HG03442 (cell line): ENCODE data around the gene TAPBPL.
"Not testable (repeated sequence)": the region's sequence is repeated elsewhere in the genome, so short reads cannot be mapped to it uniquely, and the experiment has no call there.

Experiments used
- ATAC-seq: cut with Tn5 transposase; IDR thresholded peaks from one replicate; pipeline ENCODE4 v1.9.1; 2021; ENCODE audit warnings: mild to moderate bottlenecking, moderate library complexity; ENCODE audit not compliant: unreplicated experiment

TAPBPL gene

GRCh38 chr12:6462234-6462995 is 10.6 kb downstream of the TAPBPL start:
- ATAC-seq = no peak

GRCh38 chr12:6463216-6463615 is 11.4 kb downstream of the TAPBPL start:
- ATAC-seq = no peak

- no peak for ATAC-seq
Observed at GRCh38 chr12:6463858-6464257, 12.0 kb downstream of the TAPBPL start.

GRCh38 chr12:6464531-6464930 is 12.7 kb downstream of the TAPBPL start:
- no peak for ATAC-seq

- ATAC-seq = no peak
Observed at GRCh38 chr12:6465467-6466183, 13.8 kb downstream of the TAPBPL start.

- no peak for ATAC-seq
Observed at GRCh38 chr12:6466184-6466573, 14.3 kb downstream of the TAPBPL start.

- not testable (repeated sequence) for ATAC-seq
Observed at GRCh38 chr12:6466751-6467150, 14.9 kb downstream of the TAPBPL start.

- ATAC-seq = not testable (repeated sequence)
Observed at GRCh38 chr12:6467571-6468282, 15.9 kb downstream of the TAPBPL start.

GRCh38 chr12:6468283-6468575 is 16.4 kb downstream of the TAPBPL start:
- no peak for ATAC-seq

- no peak for ATAC-seq
Observed at GRCh38 chr12:6469092-6469491, 17.2 kb downstream of the TAPBPL start.

- no peak for ATAC-seq
Observed at GRCh38 chr12:6469609-6470374, 17.9 kb downstream of the TAPBPL start.

GRCh38 chr12:6470375-6471163 is 18.7 kb downstream of the TAPBPL start, which contains the start of gene VAMP1:
VAMP1 (minus strand) TSS chr12:6470677; CDS start chr12:6470531, 146 bp downstream.
- ATAC-seq = peak; percentile 79

GRCh38 chr12:6471989-6472360 is 20.1 kb downstream of the TAPBPL start:
- no peak for ATAC-seq

- ATAC-seq = no peak
Observed at GRCh38 chr12:6472491-6472890, 20.6 kb downstream of the TAPBPL start.

GRCh38 chr12:6475233-6475975 is 23.6 kb downstream of the TAPBPL start:
- not testable (repeated sequence) for ATAC-seq

- no peak for ATAC-seq
Observed at GRCh38 chr12:6476489-6476888, 24.6 kb downstream of the TAPBPL start.

- ATAC-seq = not testable (repeated sequence)
Observed at GRCh38 chr12:6477601-6478377, 25.9 kb downstream of the TAPBPL start.

GRCh38 chr12:6478416-6478815 is 26.6 kb downstream of the TAPBPL start:
- ATAC-seq = no peak

- ATAC-seq = no peak
Observed at GRCh38 chr12:6488240-6488639, 36.4 kb downstream of the TAPBPL start.
